ENCODE measurements around the gene RNF144A. TPM values are rescaled to one million over a fixed set of nuclear protein-coding genes. Genes with fewer than 3 reads are reported as not detected.

RNF144A gene
- 12.3 TPM for total RNA-seq
- 4.2 TPM for polyA plus RNA-seq (ENCODE audit: insufficient read depth, low read depth, low replicate concordance)
- long read RNA-seq, donor 1, full-length matches to known transcripts, result 5 of 5 reads
- long read RNA-seq, donor 1, partial matches to known transcripts, result 0 of 5 reads
- long read RNA-seq, donor 1, other reads (novel, unspliced or antisense), result 0 of 5 reads
- long read RNA-seq, donor 2, full-length matches to known transcripts, result 11 of 11 reads
- long read RNA-seq, donor 2, partial matches to known transcripts, result 0 of 11 reads
- long read RNA-seq, donor 2, other reads (novel, unspliced or antisense), result 0 of 11 reads
- long read RNA-seq, donor 3, full-length matches to known transcripts, result 6 of 6 reads
- long read RNA-seq, donor 3, partial matches to known transcripts, result 0 of 6 reads
- long read RNA-seq, donor 3, other reads (novel, unspliced or antisense), result 0 of 6 reads
- long read RNA-seq, donor 4, full-length matches to known transcripts, result 9 of 9 reads
- long read RNA-seq, donor 4, partial matches to known transcripts, result 0 of 9 reads
- long read RNA-seq, donor 4, other reads (novel, unspliced or antisense), result 0 of 9 reads
- long read RNA-seq, donor 5, full-length matches to known transcripts, result 1 of 1 reads
- long read RNA-seq, donor 5, partial matches to known transcripts, result 0 of 1 reads
- long read RNA-seq, donor 5, other reads (novel, unspliced or antisense), result 0 of 1 reads
- long read RNA-seq, donor 6, result 0 reads
- long read RNA-seq, donor 7, full-length matches to known transcripts, result 1 of 7 reads
- long read RNA-seq, donor 7, partial matches to known transcripts, result 3 of 7 reads
- long read RNA-seq, donor 7, other reads (novel, unspliced or antisense), result 3 of 7 reads
- long read RNA-seq, donor 8, full-length matches to known transcripts, result 6 of 6 reads
- long read RNA-seq, donor 8, partial matches to known transcripts, result 0 of 6 reads
- long read RNA-seq, donor 8, other reads (novel, unspliced or antisense), result 0 of 6 reads
- long read RNA-seq, donor 9, full-length matches to known transcripts, result 2 of 2 reads
- long read RNA-seq, donor 9, partial matches to known transcripts, result 0 of 2 reads
- long read RNA-seq, donor 9, other reads (novel, unspliced or antisense), result 0 of 2 reads
- long read RNA-seq, donor 10, full-length matches to known transcripts, result 10 of 10 reads
- long read RNA-seq, donor 10, partial matches to known transcripts, result 0 of 10 reads
- long read RNA-seq, donor 10, other reads (novel, unspliced or antisense), result 0 of 10 reads

GRCh38 chr2:6917071-6917760 lies at the start of gene RNF144A:
Gene RNF144A, plus strand, starts transcription at chr2:6917412. Its CDS starts 79,515 bp downstream, at chr2:6996927.
- Histone ChIP-seq H3K4me3 (ENCODE audit: low read length in 3 of 3) (peak within 1 kb of the TSS; percentile 29 to 66 (median 55)), H3K27me3 (ENCODE audit: control insufficient read depth, insufficient read depth, low read length) (no peaks in the 10 kb centered on the region), H3K4me1 (ENCODE audit: control insufficient read depth in 2 of 3, insufficient read depth in 2 of 3, low read depth in 1 of 3, low read length in 3 of 3) (peaks cover 8 to 17% (median 14%) of the 10 kb centered on the region in 3 donors), H3K36me3 (ENCODE audit: control insufficient read depth in 2 of 3, insufficient read depth in 3 of 3, low read length in 3 of 3) (no peaks in the 10 kb centered on the region), H3K9ac (ENCODE audit: low read length in 3 of 3) (peak within 1 kb of the TSS; percentile 25 to 69 (median 35)), H3K27ac (ENCODE audit: low read depth in 2 of 2, low read length in 2 of 2) (peak within 1 kb of the TSS; percentile 11 to 21), H3K9me3 (ENCODE audit: control insufficient read depth in 2 of 3, insufficient read depth in 1 of 3, low read length in 3 of 3) (no peaks in the 10 kb centered on the region)
- peak; percentile 64 for TF ChIP-seq CTCF (IDR thresholded peaks at IDR 0.05; ENCODE audit: borderline replicate concordance, extremely low read depth, insufficient read depth)
- DNase-seq (peak; percentile 73 to 86 (median 83)), FAIRE-seq (no peak)
- intact Hi-C loops (cut with DNase I), result no loop called here

- H3K27ac ChIP-seq (ENCODE audit: low read depth in 2 of 2, low read length in 2 of 2), result no peak overlapping the region
- no peak overlapping the region for H3K4me3 ChIP-seq (ENCODE audit: low read length in 3 of 3)
- no peak for TF ChIP-seq CTCF (IDR thresholded peaks at IDR 0.05; ENCODE audit: borderline replicate concordance, extremely low read depth, insufficient read depth)
- H3K27me3 ChIP-seq (ENCODE audit: control insufficient read depth, insufficient read depth, low read length), result no peaks in the 10 kb centered on the region
- DNase-seq (no peak), FAIRE-seq (no peak)
- H3K36me3 ChIP-seq (ENCODE audit: control insufficient read depth in 2 of 3, insufficient read depth in 3 of 3, low read length in 3 of 3), result no peaks in the 10 kb centered on the region
- no peaks in the 10 kb centered on the region for H3K9me3 ChIP-seq (ENCODE audit: control insufficient read depth in 2 of 3, insufficient read depth in 1 of 3, low read length in 3 of 3)
- H3K4me1 ChIP-seq (ENCODE audit: control insufficient read depth in 2 of 3, insufficient read depth in 2 of 3, low read depth in 1 of 3, low read length in 3 of 3), result no peaks in the 10 kb centered on the region
- intact Hi-C loops (cut with DNase I), result no loop called here
- H3K9ac ChIP-seq (ENCODE audit: low read length in 3 of 3), result no peak overlapping the region
These were observed 44.8 kb upstream of the RNF144A start for GRCh38 chr2:6872394-6872793.

- TF ChIP-seq CTCF (IDR thresholded peaks at IDR 0.05; ENCODE audit: borderline replicate concordance, extremely low read depth, insufficient read depth), result no peak
- Histone ChIP-seq H3K4me1 (ENCODE audit: control insufficient read depth in 2 of 3, insufficient read depth in 2 of 3, low read depth in 1 of 3, low read length in 3 of 3) (peaks cover 0 to 4% (median 0%) of the 10 kb centered on the region in 3 donors), H3K27ac (ENCODE audit: low read depth in 2 of 2, low read length in 2 of 2) (no peak overlapping the region), H3K4me3 (ENCODE audit: low read length in 3 of 3) (no peak overlapping the region), H3K9me3 (ENCODE audit: control insufficient read depth in 2 of 3, insufficient read depth in 1 of 3, low read length in 3 of 3) (no peaks in the 10 kb centered on the region), H3K9ac (ENCODE audit: low read length in 3 of 3) (no peak overlapping the region), H3K27me3 (ENCODE audit: control insufficient read depth, insufficient read depth, low read length) (no peaks in the 10 kb centered on the region), H3K36me3 (ENCODE audit: control insufficient read depth in 2 of 3, insufficient read depth in 3 of 3, low read length in 3 of 3) (no peaks in the 10 kb centered on the region)
- DNase-seq, result no peak
- FAIRE-seq, result no peak
- intact Hi-C loops (cut with DNase I), result no loop called here
These were observed 43.2 kb upstream of the RNF144A start for GRCh38 chr2:6874032-6874431.

Measured in kidney (tissue), 22 donors.